HG03469 (cell line): Measurements from ENCODE around the gene AP4E1.
"Not testable (repeated sequence)": the region's sequence is repeated elsewhere in the genome, so short reads cannot be mapped to it uniquely, and the experiment has no call there.

Experiments used
- ATAC-seq: cut with Tn5 transposase; IDR thresholded peaks from one replicate; pipeline ENCODE4 v1.9.1; 2021; ENCODE audit warnings: mild to moderate bottlenecking, moderate library complexity, moderate number of reproducible peaks; ENCODE audit not compliant: unreplicated experiment

AP4E1 gene

GRCh38 chr15:50943638-50944037 is 35.2 kb downstream of the AP4E1 start:
- ATAC-seq, result no peak

- ATAC-seq, result no peak
These were observed 36.2 kb downstream of the AP4E1 start for GRCh38 chr15:50944672-50945071.

- ATAC-seq, result no peak
These were observed 37.2 kb downstream of the AP4E1 start for GRCh38 chr15:50945725-50946124.

- not testable (repeated sequence) for ATAC-seq
These were observed 42.3 kb downstream of the AP4E1 start for GRCh38 chr15:50950745-50951144.

- ATAC-seq, result no peak
These were observed 44.8 kb downstream of the AP4E1 start for GRCh38 chr15:50953302-50953701.

GRCh38 chr15:50954837-50955236 is 46.4 kb downstream of the AP4E1 start:
- not testable (repeated sequence) for ATAC-seq

GRCh38 chr15:50959717-50960116 is 51.2 kb downstream of the AP4E1 start:
- no peak for ATAC-seq

- no peak for ATAC-seq
These were observed 55.6 kb downstream of the AP4E1 start for GRCh38 chr15:50964075-50964474.

GRCh38 chr15:50968353-50968752 is 59.9 kb downstream of the AP4E1 start:
- ATAC-seq, result no peak

- ATAC-seq, result no peak
These were observed 62.0 kb downstream of the AP4E1 start for GRCh38 chr15:50970524-50970923.

GRCh38 chr15:50971115-50971514 is 62.6 kb downstream of the AP4E1 start:
- no peak for ATAC-seq

GRCh38 chr15:50971542-50971941 is 63.1 kb downstream of the AP4E1 start:
- ATAC-seq, result no peak

- no peak for ATAC-seq
These were observed 65.1 kb downstream of the AP4E1 start for GRCh38 chr15:50973605-50974004.

GRCh38 chr15:50977162-50977561 is 68.7 kb downstream of the AP4E1 start:
- no peak for ATAC-seq

GRCh38 chr15:50978580-50978979 is 70.1 kb downstream of the AP4E1 start:
- no peak for ATAC-seq

- no peak for ATAC-seq
These were observed 70.6 kb downstream of the AP4E1 start for GRCh38 chr15:50979041-50979440.

GRCh38 chr15:50993598-50993997 is 85.1 kb downstream of the AP4E1 start:
- ATAC-seq, result no peak

- ATAC-seq, result no peak
These were observed 88.2 kb downstream of the AP4E1 start for GRCh38 chr15:50996641-50997040.

GRCh38 chr15:50997371-50998051 is 89.0 kb downstream of the AP4E1 start:
- ATAC-seq, result no peak

GRCh38 chr15:51004103-51004551 is 95.6 kb downstream of the AP4E1 start:
- ATAC-seq, result no peak

- no peak for ATAC-seq
These were observed 98.0 kb downstream of the AP4E1 start for GRCh38 chr15:51006336-51006985.

GRCh38 chr15:51007131-51007666 is 98.7 kb downstream of the AP4E1 start:
- no peak for ATAC-seq
